DND-41 (cell line): ENCODE measurements around the gene GP9.

ENCODE experiments used
- CTCF ChIP-seq: IDR thresholded peaks from 2 replicates; pipeline ENCODE4 v1.5.1; 2012; ENCODE audit warnings: borderline replicate concordance, low read length, moderate library complexity, mild to moderate bottlenecking; ENCODE audit not compliant: poor library complexity, severe bottlenecking; ENCODE audit errors: extremely low read depth
- EZH2 ChIP-seq: IDR thresholded peaks from 3 replicates; pipeline ENCODE4 v1.6.1; 2012; ENCODE audit warnings: borderline replicate concordance, low read depth, mild to moderate bottlenecking, moderate library complexity, low read length, inconsistent platforms; ENCODE audit not compliant: severe bottlenecking

GRCh38 chr3:129065016-129065719 lies 4.6 kb downstream of the GP9 start:
- TF ChIP-seq CTCF (no peak), EZH2 (no peak)
